ENCODE data around the gene CARD11.

The CARD11 gene

DNA sequence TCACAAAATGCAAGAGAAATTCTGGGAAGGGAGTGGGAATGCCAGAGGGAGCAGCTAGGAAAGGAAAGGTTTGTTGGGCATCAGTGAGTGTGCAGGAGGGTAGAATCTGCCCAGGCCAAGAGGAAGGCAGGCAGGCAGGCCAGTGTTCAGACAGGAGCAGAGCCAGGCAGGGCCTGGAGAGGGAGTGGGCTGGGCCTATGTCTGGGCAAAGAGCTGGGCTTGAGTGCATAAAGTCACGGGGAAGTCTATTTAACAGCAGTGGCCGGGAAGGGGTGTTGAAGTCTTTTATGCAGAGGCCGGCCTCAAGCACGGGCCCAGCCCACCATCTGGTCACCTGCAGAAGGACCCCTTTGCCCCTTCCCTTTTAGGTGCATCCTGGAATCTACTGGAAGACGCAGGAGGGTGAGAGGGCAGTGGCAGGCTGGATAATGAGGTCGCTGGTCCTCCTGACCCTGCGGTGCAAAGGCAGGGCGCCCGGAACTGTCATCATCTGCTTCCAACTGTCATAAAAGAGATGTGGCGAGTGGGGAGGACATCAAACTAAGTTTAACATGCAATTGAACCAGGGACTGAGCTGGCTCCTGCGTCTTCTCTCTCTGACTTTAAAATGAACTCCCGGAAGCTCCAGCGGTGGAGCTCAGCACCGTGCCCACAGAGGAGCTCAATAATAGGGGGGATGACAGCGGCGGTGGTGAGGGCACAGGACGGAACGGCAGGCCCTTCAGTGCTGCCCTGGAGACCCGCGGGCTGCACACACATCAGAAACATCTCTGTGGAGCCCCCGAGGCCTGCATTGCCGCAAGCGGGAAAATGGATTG is 29.5 kb downstream of the CARD11 start:
- DNase-seq = no peak

DNA sequence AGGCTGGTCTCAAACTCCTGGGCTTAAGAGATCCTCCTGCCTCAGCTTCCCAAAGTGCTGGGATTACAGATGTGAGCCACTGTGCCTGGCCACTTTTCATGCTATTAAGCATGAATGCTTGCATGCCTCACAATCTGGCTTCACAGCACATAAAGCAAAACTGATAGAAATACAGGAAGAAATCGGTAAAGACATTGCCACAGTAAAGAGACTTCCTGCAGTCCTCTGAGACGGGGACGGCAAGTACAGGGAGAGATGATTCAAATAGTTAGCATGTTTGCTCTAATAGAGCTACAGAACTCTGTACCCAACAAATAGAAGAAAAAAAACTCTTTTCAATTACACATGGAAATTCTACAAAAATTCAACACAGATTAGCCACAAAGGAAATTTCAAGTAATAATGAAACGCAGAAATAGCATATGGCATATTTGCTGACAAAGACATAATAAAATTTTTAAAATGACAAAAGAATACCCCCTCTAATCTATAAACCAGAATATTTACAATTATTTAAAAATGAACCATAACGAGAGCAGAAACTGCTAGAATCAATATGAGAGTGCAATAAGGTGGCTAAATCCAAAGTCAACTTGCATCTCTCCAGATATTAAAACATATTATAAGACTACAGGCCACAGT is 32.3 kb downstream of the CARD11 start:
- DNase-seq = no peak

GRCh38 chr7:3010161-3010560 is 33.5 kb downstream of the CARD11 start:
- no peak for DNase-seq

DNA sequence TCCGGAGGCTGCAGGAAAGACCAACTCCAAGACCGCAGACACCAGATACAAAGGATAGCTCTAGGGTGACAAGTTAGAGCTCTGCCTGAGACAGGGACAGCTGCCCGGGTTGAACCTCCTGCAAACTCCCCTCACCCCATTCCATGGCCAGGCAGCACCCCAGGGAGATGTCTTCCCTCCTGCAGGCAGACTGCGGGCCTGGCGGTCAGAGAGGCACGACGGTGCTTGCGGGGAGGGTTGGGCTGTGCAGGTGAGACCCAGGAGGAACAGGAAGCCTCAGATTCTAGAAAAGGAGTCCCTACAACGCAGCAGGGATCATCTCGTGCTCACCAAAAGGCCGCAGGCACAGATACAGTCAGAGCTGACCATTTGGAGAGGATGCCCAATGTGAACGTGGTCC is 34.6 kb downstream of the CARD11 start:
- DNase-seq = no peak

- DNase-seq = no peak
These were observed 35.3 kb downstream of the CARD11 start for GRCh38 chr7:3008386-3008785.

DNA sequence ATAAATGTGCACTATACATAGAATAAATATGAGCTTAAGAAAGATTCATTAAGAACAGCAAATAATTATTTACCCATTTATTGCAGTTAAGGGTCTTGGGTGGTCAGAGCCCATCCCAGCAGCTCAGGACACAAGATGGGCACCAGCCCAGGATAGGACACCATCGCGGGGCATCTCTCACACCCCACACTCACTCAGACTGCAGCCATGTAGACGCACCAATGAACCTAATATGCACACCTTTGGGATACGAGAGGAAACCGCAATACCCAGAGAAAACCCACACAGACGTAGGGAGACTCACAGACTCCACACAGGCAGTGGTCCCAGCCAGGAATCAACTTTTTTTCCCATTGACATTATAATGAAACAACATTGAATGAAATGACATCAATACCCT is 36.0 kb downstream of the CARD11 start:
- no peak for DNase-seq

DNA sequence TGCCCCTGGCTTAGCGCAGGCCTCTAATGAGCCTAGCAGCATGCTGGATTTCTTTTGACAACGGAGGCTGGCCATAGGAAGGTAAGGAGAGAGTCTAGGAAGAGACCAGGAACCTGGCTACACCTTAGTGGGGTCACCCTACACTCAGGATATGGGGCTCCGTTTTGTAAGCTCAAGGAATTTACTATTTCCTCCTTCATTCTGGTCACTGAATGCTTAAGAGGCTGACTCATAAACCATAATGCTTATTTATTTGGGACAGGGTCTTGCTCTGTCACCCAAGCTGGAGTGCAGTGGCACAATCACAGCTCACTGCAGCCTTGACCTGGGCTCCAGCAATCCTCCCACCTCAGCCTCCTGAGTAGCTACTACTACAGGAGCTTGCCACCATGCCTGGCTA is 38.4 kb downstream of the CARD11 start:
- no peak for DNase-seq

DNA sequence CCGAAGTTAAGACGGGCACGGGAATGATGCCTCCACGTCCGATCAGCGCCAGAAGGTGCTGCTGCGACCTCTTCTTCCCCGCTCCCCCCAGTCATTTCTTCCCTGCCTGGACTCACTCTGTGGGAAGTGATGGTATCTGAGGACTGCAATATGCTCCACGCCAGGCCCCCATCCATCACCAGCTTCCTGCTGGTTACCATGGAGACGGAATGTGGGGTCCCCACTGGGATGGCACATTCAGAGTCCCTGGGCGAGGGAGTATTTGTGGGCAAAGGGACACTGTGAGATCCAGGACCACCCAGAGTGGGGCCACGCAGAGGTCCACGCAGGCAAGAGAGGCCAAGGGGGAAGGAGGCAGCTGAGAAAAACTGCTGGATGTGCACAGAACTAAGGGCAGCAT is 39.7 kb downstream of the CARD11 start:
- no peak for DNase-seq

GRCh38 chr7:3002631-3003030 is 41.0 kb downstream of the CARD11 start:
- DNase-seq = no peak

- DNase-seq = no peak
These were observed 43.1 kb downstream of the CARD11 start for GRCh38 chr7:3000566-3000965.

- no peak for DNase-seq
These were observed 44.6 kb downstream of the CARD11 start for GRCh38 chr7:2999078-2999500.

DNA sequence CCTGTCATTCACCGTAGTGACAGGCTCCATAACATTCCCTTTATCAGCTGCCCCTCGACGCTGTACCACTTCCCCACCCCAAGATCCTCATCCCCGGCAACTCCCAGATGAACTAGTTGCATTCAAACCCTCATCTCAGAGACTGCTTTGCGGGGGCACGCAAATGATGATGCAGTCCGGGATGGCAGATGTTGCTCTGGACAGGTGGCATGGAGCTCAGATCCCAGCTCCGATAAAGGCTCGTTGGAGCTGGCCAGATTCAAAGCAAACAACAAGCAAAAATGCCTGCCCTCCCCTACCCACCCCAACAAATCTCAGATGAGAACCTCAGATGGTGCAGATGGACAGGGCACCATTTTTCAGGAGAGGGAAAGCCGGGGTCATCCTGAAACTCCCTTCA is 46.7 kb downstream of the CARD11 start:
- no peak for DNase-seq

DNA sequence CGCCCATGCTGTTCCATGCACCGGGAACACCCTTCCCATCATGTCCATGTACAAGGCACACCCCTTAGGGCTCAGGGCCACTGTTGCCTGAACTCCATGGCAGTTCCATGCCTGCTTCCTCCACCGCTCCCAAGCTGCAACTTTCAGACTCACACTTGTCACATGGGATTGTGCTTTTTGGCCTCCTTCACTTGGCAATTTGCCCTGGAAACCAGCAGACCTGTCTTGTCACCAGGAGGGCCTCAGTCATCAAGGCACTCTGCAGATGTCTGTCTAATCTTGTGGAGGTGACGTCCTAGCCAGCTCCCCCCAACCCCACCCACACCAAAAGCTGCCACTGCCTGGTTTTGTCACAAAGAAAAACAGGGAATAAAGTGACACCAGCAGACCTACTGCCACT is 47.5 kb downstream of the CARD11 start:
- DNase-seq = peak; percentile 30

GRCh38 chr7:2993868-2994267 is 49.8 kb downstream of the CARD11 start:
- DNase-seq = peak; percentile 84

GRCh38 chr7:2993396-2993795 is 50.3 kb downstream of the CARD11 start:
- peak; percentile 73 for DNase-seq

DNA sequence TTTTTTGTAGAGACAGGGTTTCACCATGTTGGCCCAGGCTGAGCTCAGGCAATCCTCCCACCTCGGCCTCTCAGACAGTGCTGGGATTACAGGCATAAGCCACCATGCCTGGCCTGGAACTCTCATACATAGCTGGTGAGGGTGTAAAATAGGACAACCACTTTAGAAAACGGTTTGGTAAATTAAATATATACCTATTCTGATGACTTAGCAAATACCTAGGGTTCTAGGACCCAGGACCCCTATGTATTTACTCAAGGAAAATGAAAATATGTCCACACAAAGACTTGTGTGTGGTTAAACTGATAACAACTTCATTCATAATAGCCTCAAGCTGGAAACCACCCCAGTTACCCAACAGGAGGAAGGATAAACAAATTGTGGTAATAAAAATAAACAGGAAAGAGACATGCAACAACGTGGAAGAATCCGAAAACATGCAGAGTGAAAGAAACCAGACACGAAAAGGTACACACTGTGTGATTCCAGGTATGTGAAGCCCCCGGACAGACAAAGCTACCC is 52.7 kb downstream of the CARD11 start:
- DNase-seq = no peak

- no peak for DNase-seq
These were observed 57.1 kb downstream of the CARD11 start for GRCh38 chr7:2986561-2986960.

- no peak for DNase-seq
These were observed 57.8 kb downstream of the CARD11 start for GRCh38 chr7:2985866-2986265.

GRCh38 chr7:2984091-2984490 is 59.6 kb downstream of the CARD11 start:
- DNase-seq = peak; percentile 29

GRCh38 chr7:2983586-2983985 is 60.1 kb downstream of the CARD11 start:
- peak; percentile 60 for DNase-seq

GRCh38 chr7:2982831-2983230 is 60.8 kb downstream of the CARD11 start:
- DNase-seq = no peak

DNA sequence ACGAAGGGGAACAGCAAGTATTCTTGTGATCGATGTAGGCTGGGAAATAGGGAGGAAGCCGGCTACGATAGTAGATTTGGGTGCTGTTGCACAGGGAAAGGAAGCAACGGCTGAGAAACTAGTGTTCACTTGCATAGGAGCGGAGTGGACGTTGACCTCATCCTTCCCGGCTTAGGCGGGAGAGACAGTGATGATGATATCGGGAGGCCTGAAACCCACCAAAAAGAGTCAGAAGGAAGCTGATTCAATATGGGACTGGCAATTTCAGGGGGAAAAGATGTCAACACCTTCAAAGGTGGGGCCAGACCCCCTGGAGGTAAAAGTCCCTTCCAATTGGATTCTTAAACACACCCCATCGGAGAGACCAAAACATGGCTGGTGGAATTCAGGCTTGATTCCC is 61.3 kb downstream of the CARD11 start:
- DNase-seq = no peak

DNA sequence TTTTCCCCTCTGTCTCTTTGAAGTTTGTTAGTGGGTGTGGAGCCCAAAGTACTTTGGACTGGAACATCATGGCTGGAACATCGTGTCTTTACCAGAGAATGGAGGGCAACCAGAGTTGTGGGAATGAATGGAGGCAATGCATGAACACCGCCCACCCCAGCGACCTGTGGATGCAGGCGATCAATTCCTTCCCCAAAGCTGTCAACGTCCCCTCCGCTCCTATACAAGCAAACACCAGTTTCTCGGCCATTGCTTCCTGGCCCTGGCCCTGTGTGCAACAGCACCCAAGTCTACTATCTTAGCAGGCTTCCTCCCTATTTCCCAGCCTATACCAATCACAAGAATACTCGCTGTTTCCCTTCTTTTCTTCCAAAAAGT is 62.6 kb downstream of the CARD11 start:
- no peak for DNase-seq

DNA sequence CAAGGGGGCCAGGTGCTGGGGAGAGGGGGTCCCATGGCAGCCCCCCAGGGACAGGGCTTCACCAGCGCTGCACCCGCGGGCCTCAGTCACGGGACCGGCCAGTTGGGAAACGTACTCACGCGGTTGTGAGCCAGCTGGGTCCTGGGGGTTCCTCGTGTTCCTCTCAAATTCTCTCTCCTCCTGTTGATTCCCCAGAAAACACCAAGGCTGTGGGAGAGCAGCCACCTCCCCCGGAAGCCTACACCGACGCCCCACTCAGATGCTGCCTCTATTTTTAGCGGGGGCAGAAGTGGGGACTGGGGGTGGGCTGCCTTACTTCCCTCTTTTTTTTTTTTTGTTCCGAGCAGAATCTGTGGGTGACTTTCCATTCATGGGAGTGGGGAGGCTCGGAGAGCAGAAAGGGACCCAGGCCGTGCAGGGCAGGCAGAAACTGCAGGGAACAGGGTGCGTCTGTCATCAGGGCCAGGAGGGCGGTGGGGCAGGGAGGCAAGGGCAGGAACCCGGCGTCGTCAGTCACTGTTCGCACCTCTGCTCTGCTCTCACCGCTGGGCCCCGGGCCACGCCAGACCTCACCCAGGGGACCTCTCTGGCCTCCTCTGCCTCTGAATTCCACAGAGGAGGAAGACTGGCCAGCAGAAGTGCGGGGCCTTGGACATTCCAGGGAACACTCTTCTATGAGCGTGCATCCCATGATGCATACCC is 63.1 kb downstream of the CARD11 start:
- DNase-seq = no peak

Data from NCI-H69 (cell line).